Endometrium (tissue), 2 donors: ENCODE results near the gene AARS1.
"Not testable (repeated sequence)": the region's sequence is repeated elsewhere in the genome, so short reads cannot be mapped to it uniquely, and the experiment has no call there.

ENCODE experiments used
- FAIRE-seq: peaks from 2 replicates; lab custom pipeline; 2012; peaks lifted over from hg19 to GRCh38; lab: Jason Lieb, UNC
- donor health status: control.
- donor health status: control.

Gene AARS1

DNA sequence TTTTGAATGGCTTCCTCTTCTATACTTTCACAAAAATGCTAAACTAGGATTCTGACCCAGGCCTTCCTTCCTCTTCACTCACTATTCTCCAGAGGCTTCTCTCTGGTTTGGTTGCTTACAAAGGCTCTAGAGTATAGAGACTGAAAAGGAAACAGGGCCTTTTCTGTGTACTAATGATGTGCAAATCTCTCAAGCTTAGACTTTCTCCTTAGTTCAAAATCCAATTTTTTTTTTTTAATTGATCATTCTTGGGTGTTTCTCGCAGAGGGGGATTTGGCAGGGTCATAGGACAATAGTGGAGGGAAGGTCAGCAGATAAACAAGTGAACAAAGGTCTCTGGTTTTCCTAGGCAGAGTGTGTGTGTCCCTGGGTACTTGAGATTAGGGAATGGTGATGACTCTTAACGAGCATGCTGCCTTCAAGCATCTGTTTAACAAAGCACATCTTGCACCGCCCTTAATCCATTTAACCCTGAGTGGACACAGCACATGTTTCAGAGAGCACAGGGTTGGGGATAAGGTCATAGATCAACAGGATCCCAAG is 65.3 kb downstream of the AARS1 start:
- not testable (repeated sequence) for FAIRE-seq

DNA sequence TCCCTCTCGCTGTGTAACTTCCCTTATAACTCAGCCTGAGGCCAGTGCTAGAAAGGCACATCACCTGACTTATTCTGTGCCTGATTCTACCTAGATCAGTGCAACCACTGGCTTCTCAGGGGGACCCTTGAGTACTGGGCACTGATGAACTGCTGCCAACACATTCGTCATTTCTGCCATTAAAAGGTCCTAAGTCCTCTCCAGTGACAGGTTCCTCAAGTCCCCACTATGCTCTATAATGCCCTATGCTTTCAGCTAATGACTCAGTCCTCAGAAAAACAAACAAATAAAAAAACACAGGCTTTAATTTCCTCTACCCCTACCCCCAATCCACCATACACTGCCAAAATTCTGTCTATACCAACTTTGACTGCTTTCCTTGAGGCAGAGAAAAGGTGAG is 66.1 kb downstream of the AARS1 start:
- not testable (repeated sequence) for FAIRE-seq

DNA sequence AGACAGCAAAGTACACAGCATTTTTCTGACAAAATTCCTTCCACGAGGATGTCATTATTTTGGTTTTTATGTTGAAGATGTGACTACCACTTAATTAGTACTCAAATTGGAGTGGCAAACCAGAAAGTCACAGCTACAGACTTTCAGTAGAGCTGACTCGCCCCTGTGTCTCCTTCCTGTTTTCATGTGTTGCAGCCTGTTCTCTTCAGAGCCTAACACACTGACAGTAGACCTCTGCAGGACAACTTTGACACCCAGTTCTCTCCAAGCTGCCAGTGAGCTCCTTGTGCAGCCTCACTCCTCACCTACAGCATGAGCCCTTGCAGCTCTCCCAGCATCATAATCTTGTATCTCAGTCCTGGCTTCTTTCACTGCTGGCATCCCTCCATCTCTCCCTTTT is 66.7 kb downstream of the AARS1 start:
- FAIRE-seq, result not testable (repeated sequence)

DNA sequence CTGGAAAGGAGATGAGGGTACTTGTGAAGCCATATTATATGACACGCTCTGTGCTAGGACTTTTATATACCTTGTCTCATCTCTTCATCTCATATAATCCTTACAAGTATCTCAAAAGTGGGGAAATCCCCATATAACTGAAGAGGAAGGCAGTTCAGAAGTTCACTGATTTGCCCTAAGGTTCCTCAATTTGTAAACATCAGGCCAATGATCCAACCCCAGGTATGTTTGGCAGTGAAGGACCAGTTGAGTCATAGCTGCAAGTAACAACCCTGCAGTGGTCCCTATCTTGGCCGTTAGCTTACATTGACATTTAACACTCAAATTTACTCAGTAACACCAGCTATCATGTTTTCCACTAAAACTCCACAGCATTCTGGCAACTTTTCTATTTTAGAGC is 70.7 kb downstream of the AARS1 start:
- not testable (repeated sequence) for FAIRE-seq

DNA sequence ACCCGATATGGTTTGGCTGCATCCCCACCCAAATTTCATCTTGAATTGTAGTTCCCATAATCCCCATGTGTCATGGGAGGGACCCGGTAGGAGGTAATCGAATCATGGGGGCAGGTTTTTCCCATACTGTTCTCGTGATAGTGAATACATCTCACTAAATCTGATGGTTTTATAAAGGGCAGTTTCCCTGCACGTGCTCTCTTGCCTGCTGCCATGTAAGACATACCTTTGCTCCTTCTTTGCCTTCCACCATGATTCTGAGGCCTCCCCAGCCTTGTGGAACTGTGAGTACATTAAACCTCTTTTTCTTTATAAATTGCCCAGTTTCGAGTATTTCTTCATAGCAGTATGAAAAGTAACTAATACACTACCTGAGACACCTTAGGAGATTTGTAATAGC is 82.9 kb downstream of the AARS1 start:
- not testable (repeated sequence) for FAIRE-seq

DNA sequence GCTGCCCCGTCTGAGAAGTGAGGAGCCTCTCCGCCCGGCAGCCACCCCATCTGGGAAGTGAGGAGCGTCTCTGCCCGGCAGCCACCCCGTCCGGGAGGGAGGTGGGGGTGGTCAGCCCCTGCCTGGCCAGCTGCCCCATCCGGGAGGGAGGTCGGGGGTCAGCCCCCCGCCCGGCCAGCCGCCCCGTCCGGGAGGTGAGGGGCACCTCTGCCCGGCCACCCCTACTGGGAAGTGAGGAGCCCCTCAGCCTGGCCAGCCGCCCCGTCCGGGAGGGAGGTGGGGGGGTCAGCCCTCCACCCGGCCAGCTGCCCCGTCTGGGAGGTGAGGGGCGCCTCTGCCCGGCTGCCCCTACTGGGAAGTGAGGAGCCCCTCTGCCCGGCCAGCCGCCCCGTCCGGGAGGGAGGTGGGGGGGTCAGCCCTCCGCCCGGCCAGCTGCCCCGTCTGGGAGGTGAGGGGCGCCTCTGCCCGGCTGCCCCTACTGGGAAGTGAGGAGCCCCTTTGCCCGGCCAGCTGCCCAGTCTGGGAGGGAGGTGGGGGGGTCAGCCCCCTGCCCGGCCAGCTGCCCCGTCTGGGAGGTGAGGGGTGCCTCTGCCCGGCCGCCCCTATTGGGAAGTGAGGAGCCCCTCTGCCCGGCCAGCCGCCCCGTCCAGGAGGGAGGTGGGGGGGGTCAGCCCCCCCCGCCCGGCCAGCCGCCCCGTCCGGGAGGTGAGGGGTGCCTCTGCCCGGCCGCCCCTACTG is 84.5 kb downstream of the AARS1 start:
- FAIRE-seq, result not testable (repeated sequence)

DNA sequence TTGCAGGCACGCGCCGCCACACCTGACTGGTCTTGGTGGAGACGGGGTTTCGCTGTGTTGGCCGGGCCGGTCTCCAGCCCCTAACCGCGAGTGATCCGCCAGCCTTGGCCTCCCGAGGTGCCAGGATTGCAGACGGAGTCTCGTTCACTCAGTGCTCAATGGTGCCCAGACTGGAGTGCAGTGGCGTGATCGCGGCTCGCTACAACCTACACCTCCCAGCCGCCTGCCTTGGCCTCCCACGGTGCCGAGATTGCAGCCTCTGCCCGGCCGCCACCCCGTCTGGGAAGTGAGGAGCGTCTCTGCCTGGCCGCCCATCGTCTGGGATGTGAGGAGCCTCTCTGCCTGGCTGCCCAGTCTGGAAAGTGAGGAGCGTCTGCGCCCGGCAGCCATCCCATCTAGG is 85.3 kb downstream of the AARS1 start:
- FAIRE-seq, result not testable (repeated sequence)

DNA sequence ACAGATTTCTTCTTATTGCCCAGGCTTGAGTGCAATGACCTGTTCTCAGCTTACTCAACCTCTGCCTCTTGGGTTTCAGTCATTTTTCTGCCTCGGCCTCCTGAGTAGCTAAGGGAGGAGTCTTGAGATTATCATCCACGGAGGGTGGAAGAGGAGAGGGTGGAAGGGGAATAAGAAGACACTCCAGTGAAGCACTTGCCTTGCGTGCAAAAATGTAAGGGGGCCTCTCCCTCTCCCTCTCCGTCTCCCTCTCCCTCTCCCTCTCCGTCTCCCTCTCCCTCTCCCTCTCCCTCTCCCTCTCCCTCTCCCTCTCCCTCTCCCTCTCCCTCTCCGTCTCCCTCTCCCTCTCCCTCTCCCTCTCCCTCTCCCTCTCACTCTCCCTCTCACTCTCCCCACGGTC is 85.8 kb downstream of the AARS1 start:
- FAIRE-seq, result not testable (repeated sequence)
